ENCODE measurements around the gene TIMM50.
"Not testable (repeated sequence)": the region's sequence is repeated elsewhere in the genome, so short reads cannot be mapped to it uniquely, and the experiment has no call there.

The TIMM50 gene

DNA sequence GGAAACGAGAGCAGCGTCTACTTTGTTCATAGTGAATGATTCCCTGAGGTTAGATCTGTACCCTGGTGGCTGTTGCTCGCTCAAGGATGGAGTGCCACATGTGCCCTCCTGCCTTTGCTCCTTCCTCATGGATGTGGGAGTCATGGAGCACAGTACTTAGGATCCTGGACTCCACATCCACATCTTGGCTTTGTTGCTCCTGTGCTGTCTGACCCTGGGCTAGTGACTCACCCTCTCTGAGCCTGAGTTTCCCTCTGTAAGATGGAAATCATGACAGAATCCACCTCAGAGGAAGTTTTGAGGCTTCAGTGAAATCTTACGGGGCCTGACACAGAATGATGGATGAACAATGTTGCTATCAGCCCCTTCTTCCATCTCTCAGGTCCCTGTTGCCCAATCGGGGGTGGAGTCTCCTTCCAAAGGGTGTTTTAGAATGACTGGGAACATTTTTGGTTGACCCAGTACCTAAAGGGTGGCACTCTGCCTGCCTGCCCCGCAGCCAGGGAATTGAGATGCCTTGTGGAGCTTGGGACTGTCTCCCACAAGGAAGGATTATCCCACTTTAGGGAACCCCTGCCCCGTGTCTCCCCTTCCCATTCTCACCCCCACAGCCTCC, 9.8 kb upstream of the TIMM50 start:
- no peak for DNase-seq

DNA sequence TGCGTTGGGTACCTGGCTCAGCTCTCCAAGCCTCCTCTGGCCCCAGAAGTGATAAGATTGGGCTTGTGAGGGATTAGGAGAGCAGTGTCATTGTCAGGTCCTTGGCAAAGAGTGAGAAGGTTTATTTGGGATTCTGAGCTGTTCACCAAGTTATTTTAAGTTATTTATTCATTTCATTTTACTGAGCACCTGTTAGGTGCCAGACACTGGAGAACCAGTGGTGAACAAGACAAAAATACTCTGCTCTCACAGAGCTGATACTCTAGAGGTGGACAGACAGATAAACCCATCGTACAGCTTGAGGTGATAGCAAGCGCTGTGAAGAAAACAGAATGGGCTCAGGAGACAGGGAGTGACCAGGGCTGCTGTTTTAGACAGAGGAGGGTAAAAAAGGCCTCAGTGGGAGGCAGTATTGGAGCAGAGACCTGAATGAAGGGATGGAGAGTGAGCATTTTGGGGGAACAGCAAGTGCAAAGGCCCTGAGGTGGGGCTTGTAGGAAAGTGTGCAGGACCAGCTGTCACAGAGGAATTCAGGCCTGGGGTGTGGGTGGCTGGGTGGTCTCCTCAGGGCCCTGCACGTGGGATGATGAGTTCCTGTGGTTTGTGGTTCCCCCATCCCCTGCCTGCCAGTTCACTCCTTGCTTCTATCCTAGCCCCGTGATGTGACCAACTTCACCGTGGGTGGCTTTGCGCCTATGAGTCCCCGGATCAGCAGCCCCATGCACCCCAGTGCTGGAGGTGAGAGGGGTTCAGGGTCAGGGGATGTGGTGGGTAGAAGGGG, 8.7 kb upstream of the TIMM50 start:
- DNase-seq = no peak

DNA sequence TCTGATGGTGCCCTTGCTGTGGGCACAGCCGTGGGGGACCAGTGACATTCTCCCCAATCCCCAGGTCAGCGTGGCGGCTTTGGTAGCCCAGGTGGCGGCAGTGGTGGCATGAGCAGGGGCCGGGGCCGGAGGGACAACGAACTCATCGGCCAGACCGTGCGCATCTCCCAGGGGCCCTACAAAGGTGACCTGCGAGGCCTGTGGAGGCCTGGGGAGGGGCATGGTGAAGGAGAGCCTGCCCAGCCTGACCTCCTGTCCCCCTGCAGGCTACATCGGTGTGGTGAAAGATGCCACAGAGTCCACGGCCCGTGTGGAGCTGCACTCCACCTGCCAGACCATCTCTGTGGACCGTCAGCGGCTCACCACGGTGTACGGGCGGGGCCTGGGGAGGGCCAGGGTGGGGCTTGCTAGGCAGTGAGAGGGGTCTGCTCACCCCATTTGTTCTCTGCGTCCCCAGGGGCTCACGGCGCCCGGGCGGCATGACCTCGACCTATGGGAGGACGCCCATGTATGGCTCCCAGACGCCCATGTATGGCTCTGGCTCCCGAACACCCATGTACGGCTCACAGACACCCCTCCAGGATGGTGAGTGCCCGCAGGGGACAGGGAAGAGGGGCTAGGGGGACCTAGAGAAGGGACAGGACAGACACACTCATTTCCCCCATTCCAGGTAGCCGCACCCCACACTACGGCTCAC, 7.7 kb upstream of the TIMM50 start:
- DNase-seq = no peak

DNA sequence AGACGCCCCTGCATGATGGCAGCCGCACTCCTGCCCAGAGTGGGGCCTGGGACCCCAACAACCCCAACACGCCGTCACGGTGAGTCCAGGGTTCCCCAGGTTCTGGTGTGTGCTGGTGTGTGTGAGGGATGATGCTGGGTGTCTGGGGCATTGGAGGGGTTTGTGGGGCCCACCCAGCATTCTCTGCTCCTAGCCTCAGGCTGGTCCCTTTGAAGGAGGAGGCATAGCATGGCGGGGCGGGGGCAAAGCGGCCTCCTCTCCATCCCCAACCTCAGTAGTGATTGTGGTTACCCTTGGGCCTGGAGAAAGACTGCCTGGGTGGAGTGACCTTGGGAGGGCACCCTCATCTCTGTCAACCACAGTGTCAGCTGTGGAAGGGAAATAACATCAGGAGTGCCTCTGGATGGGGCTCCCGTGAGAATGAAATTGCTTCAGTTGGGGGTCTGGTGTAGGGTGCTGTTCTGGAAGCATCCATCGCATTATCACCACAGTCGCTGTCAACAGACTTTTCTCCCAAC, 7.1 kb upstream of the TIMM50 start:
- no peak for DNase-seq

DNA sequence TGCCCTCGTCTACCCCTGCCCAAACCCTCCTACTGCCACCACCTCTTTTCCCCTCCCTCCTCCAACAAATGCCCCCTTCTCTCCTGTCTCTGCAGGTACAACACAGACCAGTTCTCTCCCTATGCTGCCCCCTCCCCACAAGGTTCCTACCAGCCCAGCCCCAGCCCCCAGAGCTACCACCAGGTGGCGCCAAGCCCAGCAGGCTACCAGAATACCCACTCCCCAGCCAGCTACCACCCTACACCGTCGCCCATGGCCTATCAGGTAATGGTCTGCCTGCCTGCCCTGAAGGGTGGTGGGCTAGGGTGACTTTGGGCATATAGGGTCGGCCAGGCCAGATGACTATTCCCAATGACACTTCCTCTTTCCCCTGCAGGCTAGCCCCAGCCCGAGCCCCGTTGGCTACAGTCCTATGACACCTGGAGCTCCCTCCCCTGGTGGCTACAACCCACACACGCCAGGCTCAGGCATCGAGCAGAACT, 6.5 kb upstream of the TIMM50 start:
- peak; percentile 67 to 75 for DNase-seq

DNA sequence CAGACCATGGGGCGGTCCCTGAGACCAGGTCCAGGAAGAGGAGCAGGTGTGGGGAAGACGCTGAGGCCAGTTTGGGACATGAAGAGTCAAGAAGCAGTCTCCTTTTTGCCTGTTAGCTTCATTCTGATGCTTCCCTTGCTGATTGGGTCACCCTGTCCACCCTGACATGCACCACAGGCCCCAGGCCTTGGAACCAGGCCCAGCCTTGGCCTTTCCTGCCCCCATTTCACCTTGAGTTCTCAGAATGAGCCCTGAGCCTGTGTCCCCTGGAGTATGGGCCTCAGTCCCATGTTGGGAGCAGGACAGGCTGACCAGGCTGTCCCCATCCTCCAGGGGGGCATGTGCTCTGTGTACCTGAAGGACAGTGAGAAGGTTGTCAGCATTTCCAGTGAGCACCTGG, 4.9 kb upstream of the TIMM50 start:
- no peak for DNase-seq

DNA sequence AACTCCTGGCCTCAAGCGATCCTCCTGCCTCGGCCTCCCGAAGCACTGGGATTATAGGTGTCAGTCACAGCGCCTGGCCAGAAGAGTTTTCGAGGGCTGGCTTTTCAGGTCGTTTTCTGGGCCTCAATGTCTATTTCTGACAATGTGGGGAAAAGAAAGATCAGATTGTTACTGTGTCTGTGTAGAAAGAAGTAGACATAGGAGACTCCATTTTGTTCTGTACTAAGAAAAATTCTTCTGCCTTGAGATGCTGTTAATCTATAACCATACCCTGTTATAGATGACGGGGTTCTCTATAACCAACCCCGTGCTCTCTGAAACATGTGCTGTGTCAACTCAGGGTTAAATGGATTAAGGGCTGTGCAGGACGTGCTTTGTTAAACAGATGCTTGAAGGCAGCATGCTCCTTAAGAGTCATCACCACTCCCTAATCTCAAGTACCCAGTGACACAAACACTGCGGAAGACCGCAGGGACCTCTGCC, 1.3 kb upstream of the TIMM50 start:
- DNase-seq = not testable (repeated sequence)

DNA sequence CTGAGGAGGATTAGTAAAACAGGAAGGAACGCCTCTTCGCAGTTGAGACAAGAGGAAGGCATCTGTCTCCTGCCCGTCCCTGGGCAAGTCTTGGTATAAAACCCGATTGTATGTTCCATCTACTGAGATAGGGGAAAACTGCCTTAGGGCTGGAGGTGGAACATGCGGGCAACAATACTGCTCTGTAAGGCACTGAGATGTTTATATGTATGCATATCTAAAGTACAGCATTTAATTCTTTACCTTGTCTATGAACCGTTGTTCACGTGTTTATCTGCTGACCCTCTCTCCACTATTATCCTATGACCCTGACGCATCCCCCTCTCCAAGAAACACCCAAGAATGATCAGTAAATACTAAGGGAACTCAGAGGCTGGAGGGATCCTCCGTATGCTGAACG, 722 bp upstream of the TIMM50 start:
- DNase-seq = no peak

DNA sequence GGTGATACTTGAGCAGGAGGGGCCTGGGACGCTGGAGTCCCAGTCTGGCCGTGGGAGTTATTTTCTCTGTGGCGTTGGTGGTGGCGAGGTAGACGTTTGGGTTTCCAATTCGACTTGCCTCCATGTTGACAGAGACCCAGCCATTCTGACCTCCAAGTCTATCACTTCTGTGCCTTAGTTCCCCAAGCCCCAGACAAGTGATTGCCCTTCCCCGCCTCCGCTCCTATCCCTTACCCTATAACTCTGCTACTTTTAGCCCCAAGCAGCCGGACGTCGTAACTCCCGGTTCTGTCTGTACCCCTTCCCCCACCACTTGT, 549 bp downstream of the TIMM50 start:
- DNase-seq = no peak

DNA sequence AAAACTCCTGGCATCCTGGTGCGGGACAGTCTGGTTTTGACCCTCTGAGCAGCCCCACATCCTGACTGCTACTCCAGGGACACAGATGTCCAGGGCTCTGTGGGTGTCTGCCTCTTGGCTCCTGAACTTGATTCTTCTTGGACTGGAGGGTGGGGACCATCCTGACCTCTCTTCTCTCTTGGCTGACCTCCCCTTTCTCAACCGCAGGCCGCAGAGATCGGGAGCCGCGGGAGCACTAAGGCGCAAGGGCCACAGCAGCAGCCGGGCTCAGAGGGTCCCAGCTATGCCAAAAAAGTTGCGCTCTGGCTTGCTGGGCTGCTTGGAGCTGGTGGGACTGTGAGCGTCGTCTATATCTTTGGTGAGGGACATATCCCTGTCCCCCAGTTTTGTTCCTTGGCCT, 1.0 kb downstream of the TIMM50 start:
- no peak for DNase-seq

DNA sequence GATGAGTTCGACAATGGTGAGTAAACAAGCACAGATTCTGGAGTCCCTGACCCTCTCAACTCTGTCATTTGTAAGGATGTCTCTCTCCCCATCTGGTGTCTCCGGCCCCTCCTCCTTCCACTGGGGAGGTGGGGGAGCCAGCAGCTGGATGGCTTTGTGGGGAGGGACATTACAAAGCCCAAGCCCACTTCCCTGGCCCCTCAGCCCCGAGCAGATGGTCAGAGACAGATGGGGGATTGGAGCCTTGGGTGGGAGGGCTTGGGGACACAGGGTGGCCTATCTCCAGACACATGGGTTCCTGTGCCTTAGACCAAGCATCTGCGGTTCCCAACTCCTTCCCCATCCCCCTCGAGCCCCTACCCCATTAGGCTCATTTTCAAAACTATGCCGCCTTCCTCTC, 2.5 kb downstream of the TIMM50 start:
- DNase-seq = no peak

DNA sequence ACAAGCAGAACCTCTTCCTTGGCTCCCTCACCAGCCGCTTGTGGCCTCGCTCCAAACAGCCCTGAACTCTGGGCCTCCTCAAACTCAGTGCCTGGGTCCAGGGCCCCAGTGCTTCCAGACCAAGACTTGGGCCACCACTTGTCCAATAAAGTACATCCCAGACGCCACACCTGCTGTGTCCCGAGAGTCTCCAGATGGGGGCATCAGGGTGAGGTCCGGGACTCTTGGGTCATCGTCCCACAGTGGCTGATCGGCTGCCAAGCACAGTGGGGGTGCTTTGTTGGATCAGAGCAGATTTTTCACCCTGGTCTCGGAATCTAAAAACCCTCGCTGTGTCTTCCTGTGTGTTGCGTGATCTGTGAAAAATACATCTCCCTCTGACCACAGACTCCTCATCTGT, 9.1 kb downstream of the TIMM50 start:
- no peak for DNase-seq

DNA sequence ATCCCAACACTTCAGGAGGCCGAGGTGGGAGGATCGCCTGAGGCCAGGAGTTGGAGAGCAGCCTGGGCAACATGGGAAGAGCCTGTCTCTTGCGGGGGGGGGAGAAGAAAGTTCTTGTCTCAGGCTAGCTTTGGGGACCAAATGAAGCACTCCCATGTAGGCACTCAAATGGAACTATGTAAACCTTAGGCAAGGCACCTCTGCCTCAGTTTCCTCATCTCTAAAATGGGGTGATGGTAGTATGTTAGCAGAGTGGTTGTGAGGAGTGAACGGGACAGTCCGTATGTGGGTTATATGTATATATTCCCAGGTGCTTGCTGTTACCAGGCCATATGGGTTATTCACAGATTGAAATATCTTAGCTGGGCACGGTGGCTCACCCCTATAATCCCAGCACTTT, 11.6 kb downstream of the TIMM50 start:
- no peak for DNase-seq

DNA sequence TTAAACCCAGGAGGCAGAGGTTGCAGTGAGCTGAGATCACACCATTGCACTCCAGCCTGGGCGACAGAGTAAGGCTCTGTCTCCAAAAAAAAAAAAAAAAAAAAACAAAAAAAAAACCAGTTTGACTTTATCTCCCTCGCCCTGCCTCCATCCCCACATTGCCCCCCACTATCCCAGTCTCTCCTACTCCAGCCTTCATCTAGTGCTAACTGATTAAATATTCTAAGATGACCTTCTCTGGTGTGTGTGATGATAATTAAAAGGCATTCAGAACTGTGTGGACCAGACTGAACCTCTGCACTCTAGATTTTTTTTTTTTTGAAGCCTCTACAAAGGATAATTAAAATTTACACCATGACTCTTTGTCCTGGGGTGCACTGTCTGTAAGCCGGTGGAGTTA, 12.2 kb downstream of the TIMM50 start:
- no peak for DNase-seq

DNA sequence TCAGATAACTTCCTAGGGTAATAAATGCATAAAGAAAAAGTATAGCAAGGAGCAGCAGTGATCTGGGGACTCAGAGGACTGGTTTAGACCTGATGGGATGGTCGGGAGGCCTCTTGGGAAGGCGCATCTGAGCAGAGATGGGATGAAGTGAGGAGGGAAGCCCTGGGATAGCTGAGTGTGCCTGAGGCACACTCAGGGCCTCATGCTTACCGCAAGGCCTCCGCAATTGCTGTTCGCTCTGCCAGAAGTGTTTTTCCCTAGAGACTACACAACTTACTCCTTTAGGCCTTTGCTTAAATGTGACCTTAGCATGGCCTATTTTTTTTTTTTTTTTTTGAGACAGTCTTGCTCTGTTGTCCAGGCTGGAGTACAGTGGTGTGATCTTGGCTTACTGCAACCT, 14.0 kb downstream of the TIMM50 start:
- DNase-seq = no peak

DNA sequence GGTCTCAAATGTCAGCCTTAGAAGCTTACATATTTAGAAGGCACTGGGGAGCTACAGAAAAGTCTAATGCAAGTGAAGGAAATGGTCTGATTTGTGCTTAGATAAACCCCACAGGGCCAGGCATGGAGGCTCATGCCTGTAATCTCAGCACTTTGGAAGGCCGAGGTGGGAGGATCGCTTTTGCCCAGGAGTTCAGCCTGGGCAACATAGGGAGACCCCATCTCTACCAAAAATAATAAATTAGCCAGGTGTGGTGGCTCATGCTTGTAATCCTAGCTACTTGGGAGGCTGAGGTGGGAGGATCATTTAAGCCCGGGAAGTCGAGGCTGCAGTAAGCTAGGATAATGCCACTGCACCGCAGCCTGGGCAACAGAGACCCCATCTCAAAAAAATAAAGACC, 15.4 kb downstream of the TIMM50 start:
- DNase-seq = no peak

DNA sequence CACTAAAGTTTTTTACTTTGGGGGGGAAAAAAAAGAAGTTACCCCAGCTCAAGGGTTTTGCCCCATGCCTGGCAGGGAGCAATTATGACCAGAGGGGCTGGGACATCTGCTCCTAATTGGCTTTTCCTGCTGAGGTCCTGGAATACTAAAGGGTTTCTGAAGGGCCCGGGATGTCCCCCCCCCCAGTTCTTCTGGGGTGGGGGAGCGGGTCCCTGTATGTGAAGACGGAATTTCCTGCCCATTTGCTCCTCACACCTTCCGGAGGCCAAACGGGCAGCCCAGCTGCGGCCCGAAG, 17.0 kb downstream of the TIMM50 start:
- no peak for DNase-seq

DNA sequence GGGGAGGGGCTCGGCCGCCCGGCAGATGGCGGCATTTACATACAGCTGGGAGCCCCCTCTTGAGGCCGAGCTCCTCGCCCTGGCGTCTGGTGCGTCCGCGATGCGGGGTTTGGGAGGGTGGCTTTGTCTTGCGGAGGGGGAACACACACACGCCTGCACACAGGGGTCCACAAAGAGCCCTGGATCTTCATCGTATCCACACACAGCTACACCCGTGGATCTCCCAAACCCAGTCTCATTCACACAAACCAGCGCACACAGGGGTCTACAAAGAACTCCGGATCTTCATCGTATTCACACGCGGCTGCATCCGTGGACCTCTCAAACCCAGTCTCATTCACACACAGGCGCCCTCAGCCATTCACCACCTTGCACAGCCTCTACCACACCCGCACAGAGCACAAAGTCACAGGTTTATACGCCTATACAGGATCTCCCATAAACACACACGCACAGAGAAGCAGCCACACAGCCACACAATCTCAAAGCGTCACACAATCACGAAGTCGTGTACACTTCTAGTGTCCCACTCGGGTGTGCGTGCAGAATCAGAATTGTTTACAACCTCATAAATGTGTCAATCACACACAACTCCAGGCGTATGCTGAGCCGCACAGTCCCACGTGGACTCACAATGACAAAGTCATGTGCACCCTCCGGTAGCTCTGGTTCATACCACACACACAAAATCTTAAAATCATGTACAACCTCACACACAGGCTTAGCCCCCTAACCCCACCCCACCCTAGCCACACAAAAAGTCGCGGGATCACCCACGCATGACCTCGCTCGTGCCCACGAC, 17.6 kb downstream of the TIMM50 start:
- DNase-seq = no peak

DNA sequence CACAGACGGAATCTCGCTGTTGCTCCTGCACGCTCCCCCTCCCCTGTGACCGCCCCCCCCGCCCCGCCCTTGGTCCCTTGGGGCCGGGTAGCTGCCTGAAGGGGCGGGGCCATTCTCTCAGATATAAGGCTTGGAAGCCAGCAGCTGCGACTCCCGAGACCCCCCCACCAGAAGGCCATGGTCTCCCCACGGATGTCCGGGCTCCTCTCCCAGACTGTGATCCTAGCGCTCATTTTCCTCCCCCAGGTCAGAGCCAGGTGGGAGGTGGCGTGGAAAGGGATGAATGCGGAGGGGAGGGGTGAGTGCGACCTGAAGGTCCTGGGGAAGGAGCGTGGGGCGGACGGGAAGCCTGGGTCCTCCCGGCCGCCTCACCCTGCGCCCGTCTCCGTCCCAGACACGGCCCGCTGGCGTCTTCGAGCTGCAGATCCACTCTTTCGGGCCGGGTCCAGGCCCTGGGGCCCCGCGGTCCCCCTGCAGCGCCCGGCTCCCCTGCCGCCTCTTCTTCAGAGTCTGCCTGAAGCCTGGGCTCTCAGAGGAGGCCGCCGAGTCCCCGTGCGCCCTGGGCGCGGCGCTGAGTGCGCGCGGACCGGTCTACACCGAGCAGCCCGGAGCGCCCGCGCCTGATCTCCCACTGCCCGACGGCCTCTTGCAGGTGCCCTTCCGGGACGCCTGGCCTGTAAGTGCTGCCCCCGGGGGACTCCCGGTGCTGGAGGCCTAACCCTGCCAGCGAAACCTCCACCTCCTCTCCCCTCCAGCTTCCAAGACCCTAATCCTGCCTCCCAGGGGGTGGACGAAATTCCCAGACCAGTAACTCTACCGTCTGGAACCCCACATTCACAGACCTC, 18.4 kb downstream of the TIMM50 start, which contains the start of gene DLL3:
Gene DLL3 (plus strand): TSS at position 150 of the 845 bp plus-strand sequence. CDS start 28 bp downstream, at position 178.
- DNase-seq = no peak

DNA sequence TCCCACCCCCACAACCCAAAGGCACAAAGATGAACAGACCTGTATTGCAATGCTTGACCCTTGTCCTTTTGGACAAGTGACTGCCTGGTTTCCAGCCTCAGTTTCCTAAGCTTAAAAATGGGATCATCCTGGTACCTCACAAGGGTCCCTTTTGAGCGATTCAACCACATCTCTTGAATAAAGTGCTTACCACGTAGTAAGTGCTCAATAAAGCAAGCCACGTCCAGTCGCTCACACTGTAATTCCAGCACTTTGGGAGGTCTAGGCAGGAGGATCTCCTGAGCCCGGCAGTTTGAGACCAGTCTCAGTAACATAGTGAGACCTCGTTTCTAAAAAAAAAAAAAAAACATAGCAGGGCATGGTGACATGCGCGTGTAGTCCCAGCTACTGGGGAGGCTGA, 19.3 kb downstream of the TIMM50 start:
- no peak for DNase-seq

DNA sequence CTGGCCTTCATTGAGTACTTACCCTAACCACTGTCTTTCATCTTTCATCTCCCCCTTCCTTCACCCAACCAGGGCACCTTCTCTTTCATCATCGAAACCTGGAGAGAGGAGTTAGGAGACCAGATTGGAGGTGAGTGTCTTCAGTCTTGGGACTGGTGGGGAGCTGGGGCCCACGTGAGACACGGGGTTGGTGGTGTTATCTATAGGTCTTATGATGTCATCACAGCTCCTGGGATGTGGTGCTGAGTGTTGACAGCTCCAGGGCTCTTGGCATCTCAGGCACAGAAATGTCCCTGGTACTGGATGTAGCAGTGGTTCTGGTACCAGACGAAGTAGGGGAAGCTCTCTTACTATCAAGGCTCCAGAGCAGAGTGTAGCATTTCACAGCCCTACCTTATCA, 19.9 kb downstream of the TIMM50 start:
- no peak for DNase-seq

DNA sequence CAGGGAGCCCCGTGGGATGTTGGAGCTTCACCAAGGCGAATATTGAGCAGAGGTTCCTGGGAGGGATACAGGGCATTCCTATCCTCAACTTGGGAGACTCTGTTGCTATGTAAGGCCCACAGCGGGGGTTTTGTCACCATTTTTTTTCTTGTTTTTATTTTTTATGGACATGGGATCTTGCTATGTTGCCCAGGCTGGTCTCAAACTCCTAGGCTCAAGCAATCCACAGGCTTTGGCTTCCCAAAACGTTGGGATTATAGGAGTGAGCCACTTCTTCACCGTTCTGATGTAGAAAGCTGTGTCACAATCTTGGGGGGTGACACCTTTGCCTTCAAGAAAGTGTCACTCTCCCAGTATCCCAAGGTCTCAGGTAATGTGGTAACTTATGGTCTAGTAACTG, 20.7 kb downstream of the TIMM50 start:
- DNase-seq = no peak
